ENCODE measurements around the gene HOXB8. TPM values are rescaled to one million over a fixed set of nuclear protein-coding genes. Genes with fewer than 3 reads are reported as not detected.
A peak's percentile ranks its signal among the peaks of the same experiment; 100 is the strongest.

The HOXB8 gene
- total and polyA plus RNA-seq, 2 donors (not counting 3 experiments of a cell fraction or from before 2014, with no cell fraction given), result 1.7 to 2.4 TPM

DNA sequence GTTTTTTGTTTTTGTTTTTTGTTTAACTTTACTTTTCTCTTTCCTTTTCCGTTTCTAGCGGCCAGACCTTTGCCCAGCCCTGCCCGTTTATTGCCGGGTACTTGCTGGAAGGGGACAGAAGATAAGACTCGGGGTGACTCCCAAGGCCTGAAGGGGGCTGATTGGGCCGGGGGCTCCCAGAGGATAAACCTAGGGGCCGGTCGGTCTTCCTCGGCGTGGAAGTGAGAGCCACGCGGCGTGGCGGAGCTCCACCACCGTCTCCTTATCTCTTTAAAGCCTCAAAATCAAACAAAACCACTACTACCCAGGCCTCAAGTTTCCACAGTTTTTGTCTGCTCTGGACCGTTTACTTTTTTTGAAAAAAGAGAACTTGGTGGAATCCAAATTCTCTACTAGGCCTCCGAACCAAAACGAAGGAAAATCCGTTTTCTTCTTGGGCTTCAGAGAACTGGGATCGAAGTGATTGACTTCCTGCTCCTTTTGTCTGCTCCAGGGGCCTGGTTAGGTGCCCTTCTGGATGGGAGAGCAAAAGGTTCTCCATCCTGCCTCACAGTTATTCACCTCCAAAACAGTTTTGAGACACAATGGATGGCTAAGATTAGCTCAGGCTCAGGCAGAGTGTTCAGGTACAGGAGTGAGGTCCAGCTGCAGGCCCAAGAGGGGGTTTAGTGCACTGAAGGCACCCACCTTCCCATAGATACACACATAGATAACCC, 19.6 kb upstream of the HOXB8 start:
- no TSS peak for BruUV-seq (replicated peaks)
- DNase-seq (ENCODE audit: low read depth, low spot score) (no peak), FAIRE-seq (no peak)
- Histone ChIP-seq H3K79me2 (ENCODE audit: control insufficient read depth, insufficient read depth, low read length) (no peaks in the 10 kb centered on the region), H2AFZ (ENCODE audit: low read depth, low read length) (no peak overlapping the region), H3K9ac (replicated peaks; ENCODE audit: extremely low read depth, insufficient read depth, low read length) (no peak overlapping the region), H3K9me3 (replicated peaks; ENCODE audit: control insufficient read depth, insufficient read depth, low read length) (no peaks in the 10 kb centered on the region), H3K27ac (ENCODE audit: insufficient read depth, low read depth, low read length) (no peak overlapping the region), H3K36me3 (ENCODE audit: control insufficient read depth in 2 of 2, extremely low read depth in 1 of 2, insufficient read depth in 2 of 2, low read length in 2 of 2) (no peaks in the 10 kb centered on the region), H3K4me3 (replicated peaks in 1 of 3; ENCODE audit: insufficient read depth in 1 of 3, low read depth in 1 of 3, low read length in 3 of 3) (no peak overlapping the region), H3K27me3 (ENCODE audit: control insufficient read depth in 2 of 2, insufficient read depth in 2 of 2, low read length in 2 of 2) (peaks cover 66 to 85% of the 10 kb centered on the region in 2 experiments), H4K20me1 (replicated peaks; ENCODE audit: control insufficient read depth, extremely low read depth, insufficient read depth, low read length) (no peaks in the 10 kb centered on the region), H3K4me2 (ENCODE audit: insufficient read depth, low read length) (no peak overlapping the region), H3K4me1 (ENCODE audit: control insufficient read depth, extremely low read depth, insufficient read depth, low read length) (no peaks in the 10 kb centered on the region), H3K9me1 (replicated peaks; ENCODE audit: control insufficient read depth, extremely low read depth, insufficient read depth, low read length) (no peaks in the 10 kb centered on the region)
- dilution Hi-C loops (cut with MboI; ENCODE audit: extremely low pct_ligation_motif_present, low sequenced_read_pairs), result no loop called here
- CTCF ChIA-PET, result interaction anchor here (1.5 to 4.2 kb wide), 2 partner anchors 9 to 11 kb away, joined by 7 to 73 read pairs; partner anchors contain the start of gene HOXB9
- intact Hi-C loops (cut with micrococcal nuclease), result no loop called here
- TF ChIP-seq EZH2 (IDR thresholded peaks at IDR 0.05; ENCODE audit: borderline replicate concordance, low read depth, low read length, severe bottlenecking) (no peak), POLR2AphosphoS5 (IDR thresholded peaks at IDR 0.05; ENCODE audit: insufficient read depth, low read depth, low read length) (no peak), MYC (IDR thresholded peaks at IDR 0.05; ENCODE audit: low read depth, low read length) (no peak), GATA2 (IDR thresholded peaks at IDR 0.05; ENCODE audit: insufficient read depth, insufficient read length, low read depth, low read length) (no peak), POLR2A (IDR thresholded peaks at IDR 0.05; ENCODE audit: low read depth, low read length) (no peak), FOS (IDR thresholded peaks at IDR 0.05; ENCODE audit: borderline replicate concordance, insufficient read depth, low read length) (no peak)
- POLR2A ChIA-PET, result no interaction called here

DNA sequence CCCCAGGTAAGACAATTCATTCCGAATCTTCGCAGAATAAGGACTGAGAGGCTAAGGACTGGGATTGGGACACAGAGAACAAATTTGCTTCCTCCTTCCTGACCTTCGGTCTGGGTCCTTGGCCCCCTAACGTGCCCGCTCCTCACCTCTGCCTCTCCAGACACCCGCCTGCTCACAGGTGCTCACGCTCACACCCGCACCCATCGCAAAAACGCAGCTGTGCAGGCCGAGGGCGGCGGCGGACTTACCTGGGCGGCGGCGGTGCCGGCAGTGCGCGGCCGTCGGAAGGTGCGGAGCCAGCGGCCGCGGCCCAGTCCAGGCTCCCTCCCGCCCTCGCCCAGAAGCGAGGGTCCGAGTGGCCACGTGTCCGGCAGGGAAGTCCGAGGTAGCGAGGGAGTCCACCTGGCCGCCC, 18.2 kb upstream of the HOXB8 start:
- Histone ChIP-seq H3K4me2 (ENCODE audit: insufficient read depth, low read length) (peak overlapping the region; percentile 62), H3K4me3 (replicated peaks in 1 of 3; ENCODE audit: insufficient read depth in 1 of 3, low read depth in 1 of 3, low read length in 3 of 3) (peak overlapping the region in 1 of 3 experiments; percentile 6), H2AFZ (ENCODE audit: low read depth, low read length) (no peak overlapping the region), H3K79me2 (ENCODE audit: control insufficient read depth, insufficient read depth, low read length) (no peaks in the 10 kb centered on the region), H4K20me1 (replicated peaks; ENCODE audit: control insufficient read depth, extremely low read depth, insufficient read depth, low read length) (no peaks in the 10 kb centered on the region), H3K27me3 (ENCODE audit: control insufficient read depth in 2 of 2, insufficient read depth in 2 of 2, low read length in 2 of 2) (peaks cover 69 to 87% of the 10 kb centered on the region in 2 experiments), H3K9me1 (replicated peaks; ENCODE audit: control insufficient read depth, extremely low read depth, insufficient read depth, low read length) (no peaks in the 10 kb centered on the region), H3K9me3 (replicated peaks; ENCODE audit: control insufficient read depth, insufficient read depth, low read length) (no peaks in the 10 kb centered on the region), H3K27ac (ENCODE audit: insufficient read depth, low read depth, low read length) (no peak overlapping the region), H3K4me1 (ENCODE audit: control insufficient read depth, extremely low read depth, insufficient read depth, low read length) (no peaks in the 10 kb centered on the region), H3K36me3 (ENCODE audit: control insufficient read depth in 2 of 2, extremely low read depth in 1 of 2, insufficient read depth in 2 of 2, low read length in 2 of 2) (no peaks in the 10 kb centered on the region), H3K9ac (replicated peaks; ENCODE audit: extremely low read depth, insufficient read depth, low read length) (no peak overlapping the region)
- DNase-seq (ENCODE audit: low read depth, low spot score), result no peak
- BruUV-seq (replicated peaks), result no TSS peak
- no peak for TF ChIP-seq CTCF (IDR thresholded peaks at IDR 0.05; ENCODE audit: extremely low read depth in 1 of 2, insufficient read depth in 1 of 2, low read depth in 1 of 2, low read length in 2 of 2)
- TF ChIP-seq FOS (IDR thresholded peaks at IDR 0.05; ENCODE audit: borderline replicate concordance, insufficient read depth, low read length), result no peak
- TF ChIP-seq POLR2A (IDR thresholded peaks at IDR 0.05; ENCODE audit: low read depth, low read length), result no peak
- ChIA-PET POLR2A (no interaction called here), CTCF (interaction anchor here (1.9 kb wide), 1 partner anchor 8 kb away, joined by 6 read pairs; no protein-coding TSS in a partner anchor)
- dilution Hi-C loops (cut with MboI; ENCODE audit: extremely low pct_ligation_motif_present, low sequenced_read_pairs) (no loop called here), intact Hi-C loops (cut with micrococcal nuclease) (no loop called here)
- FAIRE-seq, result no peak
